WERI-Rb-1 (cell line): ENCODE data around the gene FBRSL1.

Source experiments
- DNase-seq: peaks from one replicate; pipeline ENCODE4 v3.0.0-alpha.2; 2020
- H3K27ac ChIP-seq: fragments of 250-450 bp; sonication (Bioruptor Pico); 2 replicates; pipeline ENCODE4 v1.5.1; 2020; ENCODE audit warnings: mild to moderate bottlenecking, moderate library complexity
- H3K27me3 ChIP-seq: fragments of 250-450 bp; sonication (Bioruptor Pico); 2 replicates; pipeline ENCODE4 v1.5.1; 2021; ENCODE audit warnings: mild to moderate bottlenecking, low read depth, moderate library complexity; ENCODE audit not compliant: insufficient read depth, severe bottlenecking
- H3K36me3 ChIP-seq: fragments of 250-450 bp; sonication (Bioruptor Pico); 2 replicates; pipeline ENCODE4 v1.5.1; 2020; ENCODE audit warnings: mild to moderate bottlenecking, moderate library complexity
- H3K4me3 ChIP-seq: 2 replicates; pipeline ENCODE4 v1.5.1; 2011; ENCODE audit warnings: low read depth, mild to moderate bottlenecking, control low read depth, low read length
- H3K9me3 ChIP-seq: fragments of 250-450 bp; sonication (Bioruptor Pico); 2 replicates; pipeline ENCODE4 v1.5.1; 2021; ENCODE audit warnings: mild to moderate bottlenecking, moderate library complexity; ENCODE audit not compliant: severe bottlenecking
- TF ChIP-seq, protein P1 (sequence below): IDR thresholded peaks from 2 replicates; pipeline ENCODE4 v1.5.1; 2011; ENCODE audit warnings: low read depth, mild to moderate bottlenecking, control low read depth, inconsistent platforms, low read length

FBRSL1 gene

GRCh38 chr12:132539016-132539773 lies 49.2 kb downstream of the FBRSL1 start:
- no peak for DNase-seq
- H3K27me3 ChIP-seq = no peaks in the 10 kb centered on the region
- peaks cover under 1% of the 10 kb centered on the region; the same call in 1 of the 2 replicates for H3K36me3 ChIP-seq

GRCh38 chr12:132540436-132540835 lies 50.5 kb downstream of the FBRSL1 start:
- no peak overlapping the region for H3K4me3 ChIP-seq
- TF ChIP-seq, protein P1, sequence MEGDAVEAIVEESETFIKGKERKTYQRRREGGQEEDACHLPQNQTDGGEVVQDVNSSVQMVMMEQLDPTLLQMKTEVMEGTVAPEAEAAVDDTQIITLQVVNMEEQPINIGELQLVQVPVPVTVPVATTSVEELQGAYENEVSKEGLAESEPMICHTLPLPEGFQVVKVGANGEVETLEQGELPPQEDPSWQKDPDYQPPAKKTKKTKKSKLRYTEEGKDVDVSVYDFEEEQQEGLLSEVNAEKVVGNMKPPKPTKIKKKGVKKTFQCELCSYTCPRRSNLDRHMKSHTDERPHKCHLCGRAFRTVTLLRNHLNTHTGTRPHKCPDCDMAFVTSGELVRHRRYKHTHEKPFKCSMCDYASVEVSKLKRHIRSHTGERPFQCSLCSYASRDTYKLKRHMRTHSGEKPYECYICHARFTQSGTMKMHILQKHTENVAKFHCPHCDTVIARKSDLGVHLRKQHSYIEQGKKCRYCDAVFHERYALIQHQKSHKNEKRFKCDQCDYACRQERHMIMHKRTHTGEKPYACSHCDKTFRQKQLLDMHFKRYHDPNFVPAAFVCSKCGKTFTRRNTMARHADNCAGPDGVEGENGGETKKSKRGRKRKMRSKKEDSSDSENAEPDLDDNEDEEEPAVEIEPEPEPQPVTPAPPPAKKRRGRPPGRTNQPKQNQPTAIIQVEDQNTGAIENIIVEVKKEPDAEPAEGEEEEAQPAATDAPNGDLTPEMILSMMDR = no peak
- H3K27me3 ChIP-seq = no peaks in the 10 kb centered on the region

More at GRCh38 chr12:132539016-132539773, 49.2 kb downstream of the FBRSL1 start:
- TF ChIP-seq, protein P1 = no peak
- Histone ChIP-seq H3K9me3 (peaks cover 19% of the 10 kb centered on the region), H3K27ac (no peak overlapping the region), H3K4me3 (no peak overlapping the region)

GRCh38 chr12:132541200-132541599 lies 51.2 kb downstream of the FBRSL1 start:
- Histone ChIP-seq H3K4me3 (no peak overlapping the region), H3K9me3 (peaks cover 5% of the 10 kb centered on the region), H3K36me3 (no peaks in the 10 kb centered on the region), H3K27me3 (no peaks in the 10 kb centered on the region), H3K27ac (no peak overlapping the region)
- no peak for DNase-seq
- TF ChIP-seq, protein P1 = no peak

More at GRCh38 chr12:132540436-132540835, 50.5 kb downstream of the FBRSL1 start:
- Histone ChIP-seq H3K36me3 (no peaks in the 10 kb centered on the region), H3K27ac (no peak overlapping the region), H3K9me3 (peaks cover 12% of the 10 kb centered on the region)
- no peak for DNase-seq

DNA sequence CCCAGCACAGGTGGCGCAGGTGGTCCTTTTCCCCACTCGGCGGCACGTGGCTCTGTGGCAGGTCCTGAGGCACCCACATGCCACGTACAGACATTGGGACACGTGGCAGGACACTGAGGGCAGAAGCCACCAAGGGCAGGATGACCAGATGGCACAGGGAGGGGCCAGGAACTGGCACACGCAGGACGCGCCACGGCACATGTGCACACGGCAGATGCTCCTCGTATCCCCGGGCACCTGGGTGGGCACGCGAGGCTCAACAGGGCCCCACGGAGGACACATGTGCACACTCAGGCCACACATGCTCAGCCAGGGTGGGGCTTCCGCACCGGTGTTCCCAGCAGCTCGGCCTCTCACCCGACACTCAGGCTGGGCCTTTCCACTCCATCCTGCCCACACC lies 52.0 kb downstream of the FBRSL1 start:
- Histone ChIP-seq H3K9me3 (no peaks in the 10 kb centered on the region), H3K36me3 (no peaks in the 10 kb centered on the region), H3K27me3 (no peaks in the 10 kb centered on the region), H3K4me3 (no peak overlapping the region), H3K27ac (no peak overlapping the region)
- TF ChIP-seq, protein P1 = no peak
- DNase-seq = no peak

- no peaks in the 10 kb centered on the region for H3K9me3 ChIP-seq
- DNase-seq = no peak
- TF ChIP-seq, protein P1 = no peak
- no peaks in the 10 kb centered on the region for H3K27me3 ChIP-seq
- H3K27ac ChIP-seq = no peak overlapping the region
- H3K4me3 ChIP-seq = no peak overlapping the region
- H3K36me3 ChIP-seq = no peaks in the 10 kb centered on the region
Observed at GRCh38 chr12:132542661-132543060, 52.7 kb downstream of the FBRSL1 start.
